ENCODE data around the gene SLC25A25.

SLC25A25 gene

GRCh38 chr9:128150594-128151308 is 82.7 kb downstream of the SLC25A25 start:
- no peak for DNase-seq

DNA sequence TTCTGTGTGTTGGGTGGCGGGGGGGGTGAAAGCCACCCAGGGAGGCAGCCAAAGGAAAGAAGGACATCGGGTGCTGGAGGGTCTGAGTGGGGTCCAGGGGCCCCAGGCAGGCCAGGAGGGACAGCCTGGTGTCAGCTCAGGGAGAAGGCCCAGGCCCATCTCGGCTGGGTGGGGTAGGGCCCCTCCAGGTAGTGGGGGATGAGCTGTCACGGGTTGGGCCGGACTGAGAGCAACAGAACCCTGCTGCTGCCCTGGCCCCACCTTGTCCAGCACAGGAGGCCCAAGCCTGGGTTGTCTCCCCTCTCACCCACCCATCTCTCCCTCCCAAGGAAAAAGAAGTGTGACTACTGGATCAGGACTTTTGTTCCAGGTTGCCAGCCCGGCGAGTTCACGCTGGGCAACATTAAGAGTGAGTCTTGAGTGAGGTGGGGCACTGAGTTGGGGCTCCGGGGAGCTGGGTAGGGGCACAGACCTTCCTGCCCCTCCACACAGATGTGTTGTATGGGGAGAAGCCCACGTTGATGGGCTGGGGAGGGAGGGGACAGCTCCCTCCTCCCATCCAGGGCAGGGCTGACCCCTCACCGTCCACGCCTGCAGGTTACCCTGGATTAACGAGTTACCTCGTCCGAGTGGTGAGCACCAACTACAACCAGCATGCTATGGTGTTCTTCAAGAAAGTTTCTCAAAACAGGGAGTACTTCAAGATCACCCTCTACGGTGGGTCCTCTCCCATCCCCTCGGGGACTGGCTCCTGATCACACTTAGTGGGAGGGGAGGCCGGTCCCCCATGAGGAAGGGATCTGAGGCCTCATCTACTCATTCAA is 83.5 kb downstream of the SLC25A25 start:
- DNase-seq = no peak

- DNase-seq = no peak
These were observed 84.4 kb downstream of the SLC25A25 start for GRCh38 chr9:128152133-128153059.

- no peak for DNase-seq
These were observed 85.3 kb downstream of the SLC25A25 start for GRCh38 chr9:128153060-128153946.

GRCh38 chr9:128153947-128154695 is 86.1 kb downstream of the SLC25A25 start:
- DNase-seq = no peak

- no peak for DNase-seq
These were observed 87.9 kb downstream of the SLC25A25 start for GRCh38 chr9:128155736-128156500.
